ENCODE results near the gene SH3BP5. TPM values are rescaled to one million over a fixed set of nuclear protein-coding genes. Genes with fewer than 3 reads are reported as not detected.
A peak's percentile ranks its signal among the peaks of the same experiment; 100 is the strongest.
"Not testable (repeated sequence)": the region's sequence is repeated elsewhere in the genome, so short reads cannot be mapped to it uniquely, and the experiment has no call there.

The SH3BP5 gene
- total RNA-seq, 2 donors from 2014 or later: 2.6 to 18.9 TPM

- Mint-ChIP-seq H3K36me3 (peaks cover 16 to 29% of the 10 kb centered on the region in 2 donors), H3K9me3 (peaks cover 4 to 11% of the 10 kb centered on the region in 2 donors), H3K27ac (no peak overlapping the region)
- ATAC-seq (no peak), DNase-seq (ENCODE audit: low spot score in 2 of 2) (no peak)
Observed at GRCh38 chr3:15355086-15355485, 22.7 kb upstream of the SH3BP5 start.

- ATAC-seq (peak in 1 of 2 donors; percentile 22), DNase-seq (ENCODE audit: low spot score in 2 of 2) (no peak)
- Mint-ChIP-seq H3K27ac (no peak overlapping the region), H3K36me3 (peaks cover 17 to 29% of the 10 kb centered on the region in 2 donors), H3K9me3 (peaks cover 4 to 11% of the 10 kb centered on the region in 2 donors)
Observed at GRCh38 chr3:15354485-15354884, 22.1 kb upstream of the SH3BP5 start.

- DNase-seq (ENCODE audit: low spot score in 2 of 2): no peak
- no peak for ATAC-seq
- Mint-ChIP-seq H3K36me3 (peaks cover 17 to 27% of the 10 kb centered on the region in 2 donors), H3K27ac (no peak overlapping the region), H3K9me3 (peaks cover 9 to 16% of the 10 kb centered on the region in 2 donors)
Observed at GRCh38 chr3:15350141-15350540, 17.8 kb upstream of the SH3BP5 start.

GRCh38 chr3:15349438-15349837 lies 17.1 kb upstream of the SH3BP5 start:
- ATAC-seq; H3K27ac Mint-ChIP-seq; DNase-seq (ENCODE audit: low spot score in 2 of 2): not testable (repeated sequence)
- H3K9me3 Mint-ChIP-seq: peaks cover 9 to 16% of the 10 kb centered on the region in 2 donors
- peaks cover 17 to 27% of the 10 kb centered on the region in 2 donors for H3K36me3 Mint-ChIP-seq

GRCh38 chr3:15348246-15348645 lies 15.9 kb upstream of the SH3BP5 start:
- ATAC-seq (no peak), DNase-seq (ENCODE audit: low spot score in 2 of 2) (no peak)
- H3K9me3 Mint-ChIP-seq: peaks cover 9 to 19% of the 10 kb centered on the region in 2 donors
- H3K36me3 Mint-ChIP-seq: peaks cover 17 to 27% of the 10 kb centered on the region in 2 donors
- H3K27ac Mint-ChIP-seq: no peak overlapping the region

- ATAC-seq: no peak
- Mint-ChIP-seq H3K9me3 (peaks cover 9 to 21% of the 10 kb centered on the region in 2 donors), H3K36me3 (peaks cover 17 to 27% of the 10 kb centered on the region in 2 donors), H3K27ac (no peak overlapping the region)
- no peak for DNase-seq (ENCODE audit: low spot score in 2 of 2)
Observed at GRCh38 chr3:15347737-15348110, 15.3 kb upstream of the SH3BP5 start.

GRCh38 chr3:15347063-15347736 lies 14.8 kb upstream of the SH3BP5 start:
- peaks cover 9 to 16% of the 10 kb centered on the region in 2 donors for H3K9me3 Mint-ChIP-seq
- DNase-seq (ENCODE audit: low spot score in 2 of 2) (no peak), ATAC-seq (no peak)
- H3K27ac Mint-ChIP-seq: no peak overlapping the region
- H3K36me3 Mint-ChIP-seq: peaks cover 17 to 23% of the 10 kb centered on the region in 2 donors

GRCh38 chr3:15346516-15346915 lies 14.1 kb upstream of the SH3BP5 start:
- peaks cover 5 to 15% of the 10 kb centered on the region in 2 donors for H3K9me3 Mint-ChIP-seq
- no peak overlapping the region for H3K27ac Mint-ChIP-seq
- H3K36me3 Mint-ChIP-seq: peaks cover 12 to 17% of the 10 kb centered on the region in 2 donors
- ATAC-seq (no peak), DNase-seq (ENCODE audit: low spot score in 2 of 2) (no peak)

GRCh38 chr3:15345608-15346137 lies 13.3 kb upstream of the SH3BP5 start:
- ATAC-seq (no peak), DNase-seq (ENCODE audit: low spot score in 2 of 2) (no peak)
- Mint-ChIP-seq H3K9me3 (peaks cover 4 to 15% of the 10 kb centered on the region in 2 donors), H3K27ac (no peak overlapping the region), H3K36me3 (peaks cover 7 to 8% of the 10 kb centered on the region in 2 donors)

GRCh38 chr3:15345066-15345607 lies 12.8 kb upstream of the SH3BP5 start:
- H3K27ac Mint-ChIP-seq: no peak overlapping the region
- peaks cover 4 to 10% of the 10 kb centered on the region in 2 donors for H3K9me3 Mint-ChIP-seq
- ATAC-seq (no peak), DNase-seq (ENCODE audit: low spot score in 2 of 2) (no peak)
- peaks cover 2 to 5% of the 10 kb centered on the region in 2 donors for H3K36me3 Mint-ChIP-seq

GRCh38 chr3:15342945-15343344 lies 10.6 kb upstream of the SH3BP5 start:
- Mint-ChIP-seq H3K9me3 (peaks cover 4 to 10% of the 10 kb centered on the region in 2 donors), H3K27ac (no peak overlapping the region), H3K36me3 (peaks cover 0 to 5% of the 10 kb centered on the region in 2 donors)
- ATAC-seq (no peak), DNase-seq (ENCODE audit: low spot score in 2 of 2) (no peak)

- H3K27ac Mint-ChIP-seq: no peak overlapping the region
- DNase-seq (ENCODE audit: low spot score in 2 of 2) (no peak), ATAC-seq (no peak)
- H3K36me3 Mint-ChIP-seq: peaks cover 0 to 5% of the 10 kb centered on the region in 2 donors
- peaks cover 4 to 10% of the 10 kb centered on the region in 2 donors for H3K9me3 Mint-ChIP-seq
Observed at GRCh38 chr3:15342246-15342645, 9.9 kb upstream of the SH3BP5 start.

- Mint-ChIP-seq H3K9me3 (peaks cover 0 to 5% of the 10 kb centered on the region in 2 donors), H3K27ac (no peak overlapping the region), H3K36me3 (no peaks in the 10 kb centered on the region)
- ATAC-seq (no peak), DNase-seq (ENCODE audit: low spot score in 2 of 2) (no peak)
Observed at GRCh38 chr3:15341030-15341726, 8.8 kb upstream of the SH3BP5 start.

GRCh38 chr3:15339786-15340215 lies 7.4 kb upstream of the SH3BP5 start:
- peaks cover 0 to 5% of the 10 kb centered on the region in 2 donors for H3K9me3 Mint-ChIP-seq
- DNase-seq (ENCODE audit: low spot score in 2 of 2) (no peak), ATAC-seq (no peak)
- H3K36me3 Mint-ChIP-seq: no peaks in the 10 kb centered on the region
- H3K27ac Mint-ChIP-seq: no peak overlapping the region

GRCh38 chr3:15339001-15339400 lies 6.6 kb upstream of the SH3BP5 start:
- H3K36me3 Mint-ChIP-seq: no peaks in the 10 kb centered on the region
- no peak overlapping the region for H3K27ac Mint-ChIP-seq
- H3K9me3 Mint-ChIP-seq: peaks cover 0 to 5% of the 10 kb centered on the region in 2 donors
- DNase-seq (ENCODE audit: low spot score in 2 of 2): no peak
- no peak for ATAC-seq

- H3K36me3 Mint-ChIP-seq: no peaks in the 10 kb centered on the region
- no peaks in the 10 kb centered on the region for H3K9me3 Mint-ChIP-seq
- DNase-seq (ENCODE audit: low spot score in 2 of 2): no peak
- ATAC-seq: no peak
- no peak overlapping the region for H3K27ac Mint-ChIP-seq
Observed at GRCh38 chr3:15337963-15338362, 5.6 kb upstream of the SH3BP5 start.

GRCh38 chr3:15336057-15336456 lies 3.7 kb upstream of the SH3BP5 start:
- no peak for DNase-seq (ENCODE audit: low spot score in 2 of 2)
- H3K9me3 Mint-ChIP-seq: no peaks in the 10 kb centered on the region
- H3K36me3 Mint-ChIP-seq: no peaks in the 10 kb centered on the region
- ATAC-seq: no peak
- no peak overlapping the region for H3K27ac Mint-ChIP-seq

All from activated naive CD4-positive, alpha-beta T cell treated with anti-CD3 and anti-CD28 coated beads, Interleukin-2, amount 50 U/mL, for 72 hours (primary cell).